ENCODE data around the gene MKRN2OS. TPM values are rescaled to one million over a fixed set of nuclear protein-coding genes. Genes with fewer than 3 reads are reported as not detected.

Gene MKRN2OS
- total and polyA plus RNA-seq, 2 donors (not counting 3 experiments of a cell fraction or from before 2014, with no cell fraction given): not detected

DNA sequence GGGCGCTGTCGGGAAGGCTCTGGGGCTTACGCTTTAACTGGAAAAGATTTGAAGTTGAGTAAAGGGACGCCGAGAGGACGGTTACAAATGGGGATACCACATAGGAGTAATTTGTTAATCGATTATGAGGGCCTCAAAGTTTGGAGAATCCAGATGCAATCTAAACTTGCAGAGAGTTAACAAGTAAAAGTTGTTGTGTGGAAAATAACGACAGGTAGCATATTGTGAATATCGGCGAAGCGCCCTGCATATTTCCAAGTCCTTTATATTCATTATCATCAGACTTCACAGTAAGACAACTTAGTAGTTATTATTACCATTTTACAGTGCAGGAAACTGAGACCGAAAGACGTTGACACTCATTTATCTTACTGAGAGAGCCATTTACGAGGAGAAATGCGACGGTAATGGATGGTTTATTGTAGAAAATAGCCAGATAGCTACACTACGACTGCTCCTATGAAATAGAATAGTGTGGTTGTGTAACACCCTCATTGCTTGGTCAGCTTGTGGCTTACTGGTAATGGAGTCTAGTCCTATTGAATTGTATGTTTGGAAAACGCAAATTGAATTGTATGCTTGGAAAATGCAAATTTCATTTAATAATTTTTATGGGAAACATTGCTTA, 12.3 kb upstream of the MKRN2OS start:
- intact Hi-C loops (cut with micrococcal nuclease): loop anchor here (1.0 to 5.0 kb wide), 5 partner anchors 9 to 420 kb away; partner anchors contain the start of genes RAF1 and RPL32
- TF ChIP-seq POLR2AphosphoS5 (IDR thresholded peaks at IDR 0.05; ENCODE audit: insufficient read depth, low read depth, low read length) (no peak), EZH2 (IDR thresholded peaks at IDR 0.05; ENCODE audit: borderline replicate concordance, low read depth, low read length, severe bottlenecking) (no peak), MYC (IDR thresholded peaks at IDR 0.05; ENCODE audit: low read depth, low read length) (no peak), GATA2 (IDR thresholded peaks at IDR 0.05; ENCODE audit: insufficient read depth, insufficient read length, low read depth, low read length) (no peak), JUN (IDR thresholded peaks at IDR 0.05; ENCODE audit: borderline replicate concordance, insufficient read depth, insufficient read length, low read depth) (no peak), POLR2A (IDR thresholded peaks at IDR 0.05; ENCODE audit: low read depth, low read length) (no peak), FOS (IDR thresholded peaks at IDR 0.05; ENCODE audit: borderline replicate concordance, insufficient read depth, low read length) (no peak)
- TF ChIP-seq, protein P1, sequence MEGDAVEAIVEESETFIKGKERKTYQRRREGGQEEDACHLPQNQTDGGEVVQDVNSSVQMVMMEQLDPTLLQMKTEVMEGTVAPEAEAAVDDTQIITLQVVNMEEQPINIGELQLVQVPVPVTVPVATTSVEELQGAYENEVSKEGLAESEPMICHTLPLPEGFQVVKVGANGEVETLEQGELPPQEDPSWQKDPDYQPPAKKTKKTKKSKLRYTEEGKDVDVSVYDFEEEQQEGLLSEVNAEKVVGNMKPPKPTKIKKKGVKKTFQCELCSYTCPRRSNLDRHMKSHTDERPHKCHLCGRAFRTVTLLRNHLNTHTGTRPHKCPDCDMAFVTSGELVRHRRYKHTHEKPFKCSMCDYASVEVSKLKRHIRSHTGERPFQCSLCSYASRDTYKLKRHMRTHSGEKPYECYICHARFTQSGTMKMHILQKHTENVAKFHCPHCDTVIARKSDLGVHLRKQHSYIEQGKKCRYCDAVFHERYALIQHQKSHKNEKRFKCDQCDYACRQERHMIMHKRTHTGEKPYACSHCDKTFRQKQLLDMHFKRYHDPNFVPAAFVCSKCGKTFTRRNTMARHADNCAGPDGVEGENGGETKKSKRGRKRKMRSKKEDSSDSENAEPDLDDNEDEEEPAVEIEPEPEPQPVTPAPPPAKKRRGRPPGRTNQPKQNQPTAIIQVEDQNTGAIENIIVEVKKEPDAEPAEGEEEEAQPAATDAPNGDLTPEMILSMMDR (IDR thresholded peaks at IDR 0.05; ENCODE audit: extremely low read depth in 1 of 2, insufficient read depth in 1 of 2, low read depth in 1 of 2, low read length in 2 of 2): no peak
- TF ChIP-seq, protein P2, sequence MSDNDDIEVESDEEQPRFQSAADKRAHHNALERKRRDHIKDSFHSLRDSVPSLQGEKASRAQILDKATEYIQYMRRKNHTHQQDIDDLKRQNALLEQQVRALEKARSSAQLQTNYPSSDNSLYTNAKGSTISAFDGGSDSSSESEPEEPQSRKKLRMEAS (IDR thresholded peaks at IDR 0.05; ENCODE audit: insufficient read depth, insufficient read length): no peak
- Histone ChIP-seq H3K4me2 (ENCODE audit: insufficient read depth, low read length) (peak overlapping the region; percentile 99), H3K36me3 (ENCODE audit: control insufficient read depth in 2 of 2, extremely low read depth in 1 of 2, insufficient read depth in 2 of 2, low read length in 2 of 2) (no peaks in the 10 kb centered on the region), H3K27me3 (ENCODE audit: control insufficient read depth in 2 of 2, insufficient read depth in 2 of 2, low read length in 2 of 2) (no peaks in the 10 kb centered on the region), H3K4me3 (replicated peaks in 1 of 3; ENCODE audit: insufficient read depth in 1 of 3, low read depth in 1 of 3, low read length in 3 of 3) (peak overlapping the region; percentile 86 to 98 (median 89)), H3K79me2 (ENCODE audit: control insufficient read depth, insufficient read depth, low read length) (peaks cover 53% of the 10 kb centered on the region), H4K20me1 (replicated peaks; ENCODE audit: control insufficient read depth, extremely low read depth, insufficient read depth, low read length) (peaks cover 4% of the 10 kb centered on the region), H2AFZ (ENCODE audit: low read depth, low read length) (peak overlapping the region; percentile 83), H3K9me3 (replicated peaks; ENCODE audit: control insufficient read depth, insufficient read depth, low read length) (no peaks in the 10 kb centered on the region), H3K9ac (replicated peaks; ENCODE audit: extremely low read depth, insufficient read depth, low read length) (peak overlapping the region; percentile 79), H3K9me1 (replicated peaks; ENCODE audit: control insufficient read depth, extremely low read depth, insufficient read depth, low read length) (peaks cover 3% of the 10 kb centered on the region), H3K4me1 (ENCODE audit: control insufficient read depth, extremely low read depth, insufficient read depth, low read length) (peaks cover 21% of the 10 kb centered on the region), H3K27ac (ENCODE audit: insufficient read depth, low read depth, low read length) (peak overlapping the region; percentile 56)
- peak; percentile 54 for DNase-seq (ENCODE audit: low read depth, low spot score)
- CTCF ChIA-PET: no interaction called here
- FAIRE-seq: peak; percentile 56
- no TSS peak for BruUV-seq (replicated peaks)
- dilution Hi-C loops (cut with MboI; ENCODE audit: extremely low pct_ligation_motif_present, low sequenced_read_pairs): no loop called here
- POLR2A ChIA-PET: no interaction called here

Measured in endothelial cell of umbilical vein (primary cell).